CD4-positive, alpha-beta T cell treated with Interleukin-15 for 4 hours (primary cell): ENCODE measurements around the gene NOP9.

Experiments used
- DNase-seq: peaks from one replicate; pipeline ENCODE4 v3.0.0-alpha.2; 2020; ENCODE audit warnings: low spot score

Gene NOP9

DNA sequence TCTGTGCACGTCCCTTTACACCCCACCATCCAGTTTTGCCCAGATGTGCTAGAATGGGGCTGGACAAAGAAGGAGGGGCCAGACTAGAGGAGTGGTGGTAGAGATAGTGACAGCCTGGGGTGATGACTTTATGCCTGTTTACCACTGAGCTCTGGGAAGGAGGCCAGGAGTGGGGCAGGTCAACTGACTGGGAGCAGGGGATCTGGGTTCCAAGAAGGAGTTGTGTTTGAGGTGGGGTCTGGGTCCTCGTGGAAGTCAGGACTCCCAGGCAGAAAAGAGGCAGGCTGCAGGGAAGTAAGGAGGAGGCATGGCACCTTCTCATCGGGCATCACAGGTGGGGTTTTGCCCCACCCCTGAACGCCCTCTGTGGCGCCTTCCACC lies 10.6 kb downstream of the NOP9 start:
- DNase-seq = no peak

DNA sequence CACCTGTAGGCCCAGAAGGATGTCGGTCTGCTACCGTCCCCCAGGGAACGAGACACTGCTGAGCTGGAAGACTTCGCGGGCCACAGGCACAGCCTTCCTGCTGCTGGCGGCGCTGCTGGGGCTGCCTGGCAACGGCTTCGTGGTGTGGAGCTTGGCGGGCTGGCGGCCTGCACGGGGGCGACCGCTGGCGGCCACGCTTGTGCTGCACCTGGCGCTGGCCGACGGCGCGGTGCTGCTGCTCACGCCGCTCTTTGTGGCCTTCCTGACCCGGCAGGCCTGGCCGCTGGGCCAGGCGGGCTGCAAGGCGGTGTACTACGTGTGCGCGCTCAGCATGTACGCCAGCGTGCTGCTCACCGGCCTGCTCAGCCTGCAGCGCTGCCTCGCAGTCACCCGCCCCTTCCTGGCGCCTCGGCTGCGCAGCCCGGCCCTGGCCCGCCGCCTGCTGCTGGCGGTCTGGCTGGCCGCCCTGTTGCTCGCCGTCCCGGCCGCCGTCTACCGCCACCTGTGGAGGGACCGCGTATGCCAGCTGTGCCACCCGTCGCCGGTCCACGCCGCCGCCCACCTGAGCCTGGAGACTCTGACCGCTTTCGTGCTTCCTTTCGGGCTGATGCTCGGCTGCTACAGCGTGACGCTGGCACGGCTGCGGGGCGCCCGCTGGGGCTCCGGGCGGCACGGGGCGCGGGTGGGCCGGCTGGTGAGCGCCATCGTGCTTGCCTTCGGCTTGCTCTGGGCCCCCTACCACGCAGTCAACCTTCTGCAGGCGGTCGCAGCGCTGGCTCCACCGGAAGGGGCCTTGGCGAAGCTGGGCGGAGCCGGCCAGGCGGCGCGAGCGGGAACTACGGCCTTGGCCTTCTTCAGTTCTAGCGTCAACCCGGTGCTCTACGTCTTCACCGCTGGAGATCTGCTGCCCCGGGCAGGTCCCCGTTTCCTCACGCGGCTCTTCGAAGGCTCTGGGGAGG lies 11.3 kb downstream of the NOP9 start, which contains the start of gene LTB4R:
LTB4R (plus strand) TSS at position 857 of the 959 bp plus-strand sequence. CDS start 4,150 bp downstream, outside the sequence.
- peak; percentile 71 for DNase-seq

DNA sequence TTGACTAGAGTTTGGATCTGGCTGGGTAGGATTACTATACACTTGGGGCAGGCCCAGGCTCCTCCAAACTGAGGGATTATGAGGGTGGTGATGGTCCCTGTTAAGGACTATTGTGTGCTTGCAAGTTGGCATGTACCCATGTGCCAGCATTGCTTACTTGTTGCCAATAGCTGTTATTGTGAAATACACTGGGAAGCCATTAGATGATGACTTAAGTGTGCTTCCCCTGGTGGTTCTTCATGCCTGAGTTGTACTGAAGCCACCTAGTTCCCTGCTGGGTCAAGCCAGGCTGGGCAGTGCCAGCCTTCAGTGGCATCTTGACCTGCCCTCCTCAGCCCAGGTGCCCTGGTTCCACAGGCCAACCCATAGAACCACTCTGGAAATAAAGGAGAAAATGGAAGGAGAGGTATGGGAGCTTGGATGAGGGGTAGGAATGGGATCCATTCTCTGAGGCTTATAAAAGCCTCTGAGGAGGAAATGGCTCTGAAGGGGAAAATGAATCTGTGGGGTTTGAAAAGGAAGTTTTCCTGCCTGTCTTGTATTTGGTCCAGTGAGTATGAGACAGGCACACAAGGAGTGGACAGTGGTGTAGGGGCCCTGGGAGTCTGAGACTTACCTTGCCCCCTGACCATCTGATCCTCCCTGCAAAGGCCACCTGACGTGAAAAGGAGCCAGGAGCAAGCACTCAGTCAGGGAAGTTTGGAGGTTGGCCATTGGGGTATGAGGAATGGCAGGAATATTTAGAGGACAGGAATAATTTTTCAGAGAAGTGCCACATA lies 12.4 kb downstream of the NOP9 start:
- no peak for DNase-seq

DNA sequence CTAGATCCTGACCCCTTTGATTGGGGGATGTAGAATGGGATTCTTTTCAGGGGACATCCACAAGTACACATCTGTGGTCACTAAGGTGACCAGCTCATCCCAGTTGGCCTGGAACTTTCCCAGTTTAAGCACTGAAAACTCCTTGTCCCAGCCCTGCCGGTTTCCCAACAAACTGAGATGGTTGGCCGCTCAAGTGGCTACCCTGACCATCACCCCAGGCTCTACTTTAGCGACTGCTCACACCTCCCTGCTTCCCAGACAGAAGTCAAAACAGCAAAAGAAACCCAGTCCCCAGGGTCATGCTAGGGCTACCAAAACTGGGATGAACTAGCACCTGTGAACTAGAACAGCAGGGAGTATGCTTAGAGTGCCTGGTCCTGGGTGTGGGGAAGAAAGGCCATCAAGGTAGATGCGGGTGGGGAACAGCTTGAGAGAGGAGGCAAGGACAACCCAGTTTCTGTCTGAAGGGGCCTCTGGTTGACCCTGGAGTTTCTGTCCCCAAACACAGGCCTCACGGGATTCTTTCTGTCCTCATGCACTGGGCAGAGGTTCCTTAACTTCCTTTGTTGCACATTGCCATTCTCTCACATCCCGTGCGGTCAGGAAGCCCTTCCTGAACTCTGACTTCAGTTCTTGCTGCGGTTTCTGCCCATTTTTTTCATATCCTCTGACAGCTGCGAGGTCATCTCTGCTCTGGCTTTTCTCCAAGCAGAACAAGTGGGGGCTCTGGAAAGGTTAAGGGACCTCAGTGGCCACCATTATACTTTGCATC lies 13.3 kb downstream of the NOP9 start:
- DNase-seq = peak; percentile 44

DNA sequence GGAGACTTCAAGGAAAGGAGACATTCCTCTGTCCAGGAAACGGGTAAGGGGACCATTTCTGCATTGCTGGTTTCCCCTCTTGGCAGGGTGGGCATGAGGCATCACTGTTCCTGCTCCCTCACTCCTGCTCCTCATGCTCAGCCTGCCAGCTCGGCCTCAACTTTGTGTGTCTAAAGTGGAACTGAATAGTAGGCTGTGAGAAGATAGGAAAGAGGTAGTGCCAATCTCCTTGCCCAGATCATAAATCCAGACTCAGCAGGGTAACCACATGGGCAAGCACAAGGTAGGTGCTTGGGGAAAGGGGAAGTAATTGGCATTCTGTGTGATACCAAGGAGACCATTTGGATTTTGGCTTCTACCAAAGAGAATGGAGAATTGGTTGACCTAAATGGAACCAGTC lies 14.3 kb downstream of the NOP9 start:
- DNase-seq = no peak

DNA sequence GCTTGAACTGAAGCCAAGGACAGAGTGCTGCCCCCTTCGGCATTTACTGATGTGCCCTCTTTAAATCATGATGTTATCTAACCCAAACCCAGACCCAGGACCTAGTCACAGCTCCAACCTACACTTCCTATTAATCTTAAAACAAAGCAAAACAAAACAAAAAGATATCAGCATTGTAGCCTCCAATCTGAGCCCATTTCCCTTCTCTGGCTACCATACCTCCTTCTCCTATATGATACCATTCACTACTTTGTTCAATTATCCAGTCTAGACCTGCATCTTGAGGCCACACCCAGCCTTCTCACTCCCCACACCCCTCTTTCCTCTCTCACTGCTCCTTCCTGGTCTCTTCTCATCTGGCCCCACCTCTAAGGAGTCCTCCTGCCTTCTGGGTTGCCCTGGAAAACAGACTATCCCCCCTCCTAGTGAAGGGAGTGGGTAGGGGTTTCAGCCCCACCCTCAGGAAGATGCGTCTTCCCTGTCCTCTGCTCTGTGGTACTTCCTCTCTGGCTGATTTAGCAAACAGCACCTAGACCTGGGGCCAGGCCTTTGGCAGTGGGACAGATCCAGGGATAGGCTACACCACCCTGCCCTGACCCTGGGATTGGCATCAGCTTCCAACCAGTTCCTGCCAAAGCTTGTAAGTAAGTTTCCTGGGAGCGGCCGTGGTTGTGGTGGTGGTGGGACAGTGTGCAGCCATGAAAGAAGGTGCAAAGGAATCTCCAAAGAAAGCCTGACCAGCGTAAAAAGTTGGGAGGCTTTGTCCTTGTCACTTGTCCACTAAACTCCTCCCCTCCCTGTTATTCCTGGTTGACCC lies 14.9 kb downstream of the NOP9 start:
- DNase-seq = no peak

DNA sequence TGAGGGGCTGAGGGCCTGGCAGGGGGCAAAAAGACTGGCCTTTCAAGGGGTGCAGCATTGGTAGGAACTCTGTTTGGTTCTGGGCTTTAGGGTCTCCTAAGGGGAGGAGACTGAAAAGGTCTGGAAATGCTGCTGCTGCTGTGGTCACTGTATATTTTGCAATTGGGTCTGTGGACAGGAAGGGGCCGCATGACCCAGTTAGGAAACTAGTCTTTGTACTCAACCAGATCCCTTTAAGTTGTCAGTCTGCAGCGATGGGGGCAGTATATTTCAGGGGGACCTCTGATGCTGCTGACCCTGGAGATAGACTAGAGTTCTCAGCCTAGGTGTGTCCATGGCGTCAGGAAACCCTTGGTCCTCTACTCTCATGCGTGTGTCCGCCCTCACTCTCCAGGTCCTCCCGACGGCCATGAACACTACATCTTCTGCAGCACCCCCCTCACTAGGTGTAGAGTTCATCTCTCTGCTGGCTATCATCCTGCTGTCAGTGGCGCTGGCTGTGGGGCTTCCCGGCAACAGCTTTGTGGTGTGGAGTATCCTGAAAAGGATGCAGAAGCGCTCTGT lies 15.7 kb downstream of the NOP9 start:
- no peak for DNase-seq

DNA sequence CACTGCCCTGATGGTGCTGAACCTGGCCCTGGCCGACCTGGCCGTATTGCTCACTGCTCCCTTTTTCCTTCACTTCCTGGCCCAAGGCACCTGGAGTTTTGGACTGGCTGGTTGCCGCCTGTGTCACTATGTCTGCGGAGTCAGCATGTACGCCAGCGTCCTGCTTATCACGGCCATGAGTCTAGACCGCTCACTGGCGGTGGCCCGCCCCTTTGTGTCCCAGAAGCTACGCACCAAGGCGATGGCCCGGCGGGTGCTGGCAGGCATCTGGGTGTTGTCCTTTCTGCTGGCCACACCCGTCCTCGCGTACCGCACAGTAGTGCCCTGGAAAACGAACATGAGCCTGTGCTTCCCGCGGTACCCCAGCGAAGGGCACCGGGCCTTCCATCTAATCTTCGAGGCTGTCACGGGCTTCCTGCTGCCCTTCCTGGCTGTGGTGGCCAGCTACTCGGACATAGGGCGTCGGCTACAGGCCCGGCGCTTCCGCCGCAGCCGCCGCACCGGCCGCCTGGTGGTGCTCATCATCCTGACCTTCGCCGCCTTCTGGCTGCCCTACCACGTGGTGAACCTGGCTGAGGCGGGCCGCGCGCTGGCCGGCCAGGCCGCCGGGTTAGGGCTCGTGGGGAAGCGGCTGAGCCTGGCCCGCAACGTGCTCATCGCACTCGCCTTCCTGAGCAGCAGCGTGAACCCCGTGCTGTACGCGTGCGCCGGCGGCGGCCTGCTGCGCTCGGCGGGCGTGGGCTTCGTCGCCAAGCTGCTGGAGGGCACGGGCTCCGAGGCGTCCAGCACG lies 16.4 kb downstream of the NOP9 start:
- no peak for DNase-seq

DNA sequence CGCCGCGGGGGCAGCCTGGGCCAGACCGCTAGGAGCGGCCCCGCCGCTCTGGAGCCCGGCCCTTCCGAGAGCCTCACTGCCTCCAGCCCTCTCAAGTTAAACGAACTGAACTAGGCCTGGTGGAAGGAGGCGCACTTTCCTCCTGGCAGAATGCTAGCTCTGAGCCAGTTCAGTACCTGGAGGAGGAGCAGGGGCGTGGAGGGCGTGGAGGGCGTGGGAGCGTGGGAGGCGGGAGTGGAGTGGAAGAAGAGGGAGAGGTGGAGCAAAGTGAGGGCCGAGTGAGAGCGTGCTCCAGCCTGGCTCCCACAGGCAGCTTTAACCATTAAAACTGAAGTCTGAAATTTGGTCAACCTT lies 16.9 kb downstream of the NOP9 start:
- no peak for DNase-seq

DNA sequence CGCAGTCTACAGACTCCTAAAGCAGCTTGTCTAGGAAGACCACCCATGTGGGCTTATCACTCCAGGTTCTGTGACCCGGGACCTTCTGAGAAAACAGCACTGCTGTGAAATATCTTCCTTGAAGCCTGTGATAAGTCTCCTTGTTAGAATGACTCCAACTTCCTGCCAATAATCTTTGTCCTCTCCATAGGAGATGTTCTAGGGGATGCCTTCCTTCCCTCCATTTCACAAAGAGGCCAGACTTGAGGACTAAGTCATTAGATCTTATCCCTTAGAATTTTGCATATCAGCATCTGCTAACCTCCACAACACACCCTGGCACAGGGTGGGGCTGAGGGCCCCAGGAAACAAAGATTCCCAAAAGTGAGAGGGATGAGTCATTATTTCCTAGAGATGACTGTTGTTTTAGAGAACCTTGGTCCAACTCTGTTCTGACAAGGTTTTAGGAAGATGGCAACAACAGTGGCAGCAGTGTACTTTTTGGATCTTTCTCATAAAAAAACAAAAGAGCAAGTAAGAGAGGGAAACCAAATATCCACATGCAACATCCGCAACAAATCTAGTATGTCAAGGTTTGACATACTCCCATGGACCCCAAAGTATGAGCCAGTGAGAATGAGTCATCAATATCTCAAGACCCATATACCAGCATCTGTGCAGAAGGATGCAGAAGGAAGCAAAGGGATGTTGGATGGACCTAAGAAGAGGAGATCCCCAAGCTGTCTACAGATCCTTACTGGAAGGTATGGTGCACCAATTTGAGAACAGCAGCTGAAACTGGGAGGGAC lies 17.7 kb downstream of the NOP9 start:
- DNase-seq = no peak

DNA sequence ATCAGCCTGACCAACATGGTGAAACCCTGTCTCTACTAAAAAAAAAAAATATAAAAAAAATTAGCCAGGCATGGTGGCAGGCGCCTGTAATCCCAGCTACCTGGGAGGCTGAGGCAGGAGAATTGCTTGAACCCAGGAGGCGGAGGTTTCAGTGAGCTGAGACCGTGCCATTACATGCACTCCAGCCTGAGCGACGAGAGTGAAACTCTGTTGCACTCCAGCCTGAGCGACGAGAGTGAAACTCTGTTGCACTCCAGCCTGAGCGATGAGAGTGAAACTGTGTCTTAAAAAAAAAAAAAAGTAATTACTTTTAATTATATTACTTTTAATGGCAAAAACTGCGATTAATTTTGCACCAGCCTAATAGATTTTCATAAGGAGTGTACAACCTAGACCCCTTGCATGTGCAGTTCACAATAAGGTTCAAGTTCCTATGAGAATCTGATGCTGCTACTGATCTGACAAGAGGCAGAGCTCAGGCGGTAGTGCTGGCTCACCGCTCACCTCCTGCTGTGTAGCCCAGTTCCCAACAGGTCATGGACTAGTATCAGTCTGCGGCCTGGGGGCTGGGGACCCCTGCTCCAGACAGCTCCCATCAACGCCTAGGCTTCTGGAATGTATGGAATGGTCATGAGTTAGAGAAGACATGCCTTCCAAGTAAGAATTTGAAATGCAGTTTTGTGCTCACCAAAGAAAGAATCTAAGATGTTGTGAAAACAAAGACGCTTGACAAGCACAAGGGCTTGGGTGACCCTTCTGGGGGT lies 21.7 kb downstream of the NOP9 start:
- no peak for DNase-seq

DNA sequence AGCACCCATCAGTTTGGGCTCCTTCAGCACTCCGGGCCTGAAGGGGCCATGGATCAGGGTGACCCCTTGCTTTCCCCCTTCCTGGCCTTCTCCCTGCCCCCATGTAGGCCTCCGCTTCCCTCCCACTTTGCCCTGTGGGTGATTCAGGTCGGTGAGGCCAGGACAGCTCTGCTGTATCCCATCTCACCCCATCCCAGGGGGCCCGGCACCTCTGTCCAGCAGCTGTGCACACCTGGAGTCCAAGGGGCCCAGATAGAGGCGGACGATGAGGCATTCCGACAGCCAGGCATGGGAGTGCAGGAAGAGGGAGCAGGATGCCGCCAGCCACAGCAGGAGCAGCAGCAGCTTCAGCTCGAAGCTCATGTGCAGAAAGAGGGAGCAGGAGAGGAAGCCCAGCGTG lies 23.0 kb downstream of the NOP9 start:
- no peak for DNase-seq

DNA sequence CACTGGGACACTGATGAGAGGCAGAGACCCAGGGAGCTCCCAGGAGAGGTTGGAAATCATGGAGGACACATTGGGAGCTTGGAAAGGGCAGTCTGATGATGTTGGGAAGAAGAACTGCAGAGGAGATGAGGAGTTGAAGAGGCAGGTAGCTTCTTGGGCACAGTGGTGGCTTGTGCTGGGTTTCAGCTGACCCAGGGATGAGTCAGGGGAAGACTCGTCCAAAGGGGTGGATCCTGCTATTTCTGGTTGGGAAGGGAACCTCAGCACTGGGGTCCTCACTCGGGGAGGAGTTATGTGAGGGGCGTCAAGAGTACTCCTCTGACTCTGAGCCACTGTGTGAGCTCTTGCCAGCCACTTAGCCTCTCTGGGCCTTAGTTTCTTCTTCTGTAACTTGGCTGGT lies 23.7 kb downstream of the NOP9 start:
- no peak for DNase-seq

DNA sequence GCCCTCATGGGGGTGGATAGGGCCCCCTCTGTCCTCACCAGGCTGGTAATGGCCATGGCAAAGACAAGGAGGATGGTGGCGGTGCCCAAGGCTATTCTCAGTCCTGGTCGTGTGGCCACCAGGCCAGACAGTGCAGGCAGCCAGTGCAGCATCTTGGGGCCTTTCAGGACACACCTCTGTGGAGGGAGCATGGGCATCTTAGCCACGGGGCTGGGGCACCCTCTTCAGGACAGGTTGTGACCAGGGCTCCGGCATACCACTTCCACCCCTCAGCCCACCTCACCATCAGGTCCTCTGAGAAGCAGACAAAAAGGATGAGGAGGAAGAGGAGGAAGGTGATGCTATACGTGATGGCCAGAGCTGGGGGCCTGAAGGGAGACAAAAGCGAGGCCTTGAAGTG lies 24.4 kb downstream of the NOP9 start:
- DNase-seq = no peak

DNA sequence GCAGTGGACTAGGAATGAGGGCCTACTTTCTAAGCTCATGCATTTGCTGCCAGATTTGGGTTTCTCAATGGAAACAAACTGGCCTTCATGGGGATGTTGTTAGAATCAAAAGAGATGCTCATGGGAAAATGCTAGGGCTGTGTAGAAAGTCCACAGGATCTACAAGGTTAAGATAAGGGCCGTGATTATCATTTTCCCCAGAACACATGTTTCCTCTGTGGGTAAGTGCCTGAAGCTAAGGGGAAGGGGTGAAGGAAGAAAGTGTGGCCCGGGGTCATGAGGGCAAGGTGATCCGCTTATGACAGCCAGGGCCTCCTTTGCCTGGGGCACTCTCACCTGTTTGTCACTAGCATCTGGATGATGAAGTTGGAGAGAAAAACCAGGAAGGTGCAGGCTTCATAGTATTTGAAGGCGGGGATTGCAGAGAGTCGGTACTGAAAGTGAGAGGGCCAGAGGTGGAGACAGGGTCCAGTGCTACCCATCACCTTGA lies 25.4 kb downstream of the NOP9 start:
- no peak for DNase-seq

DNA sequence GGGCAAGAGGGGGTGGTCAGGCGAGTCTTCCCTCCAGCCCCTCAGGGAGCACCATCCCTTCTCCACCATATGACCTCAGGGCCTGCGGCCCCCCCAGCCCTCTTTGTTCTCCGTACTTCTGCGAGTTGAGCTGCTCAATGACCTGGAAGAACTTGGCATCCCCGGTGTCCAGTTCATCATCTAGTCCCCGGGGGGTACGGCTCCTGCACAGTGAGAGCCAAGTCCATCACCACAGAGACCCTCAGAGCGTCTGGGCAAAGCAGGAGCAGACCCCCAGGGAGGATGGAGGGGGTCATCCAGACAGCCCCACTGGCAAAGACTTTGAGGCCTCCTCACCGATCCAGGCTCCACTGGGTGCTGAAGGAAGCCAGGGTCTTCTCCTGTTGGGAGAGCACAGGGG lies 26.3 kb downstream of the NOP9 start:
- no peak for DNase-seq

DNA sequence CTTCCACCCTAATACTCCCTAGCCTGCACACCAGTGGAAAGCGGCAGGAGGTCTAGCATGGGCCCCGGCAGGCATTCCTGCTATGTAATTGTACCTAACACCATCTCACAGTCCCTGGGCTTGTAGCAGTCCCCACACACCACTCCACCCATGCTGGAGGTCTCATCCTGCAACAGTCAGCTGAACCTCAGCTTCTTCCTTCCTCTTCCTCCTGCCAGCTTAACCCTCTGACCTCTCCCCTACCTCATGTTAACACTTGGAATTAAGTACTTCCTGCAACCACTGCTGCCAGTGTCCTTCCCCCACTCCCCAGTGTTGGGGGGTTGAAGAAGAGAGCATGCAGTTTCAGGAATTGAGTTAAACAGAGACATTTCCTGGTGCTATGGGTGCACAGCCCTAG lies 27.7 kb downstream of the NOP9 start:
- DNase-seq = no peak

DNA sequence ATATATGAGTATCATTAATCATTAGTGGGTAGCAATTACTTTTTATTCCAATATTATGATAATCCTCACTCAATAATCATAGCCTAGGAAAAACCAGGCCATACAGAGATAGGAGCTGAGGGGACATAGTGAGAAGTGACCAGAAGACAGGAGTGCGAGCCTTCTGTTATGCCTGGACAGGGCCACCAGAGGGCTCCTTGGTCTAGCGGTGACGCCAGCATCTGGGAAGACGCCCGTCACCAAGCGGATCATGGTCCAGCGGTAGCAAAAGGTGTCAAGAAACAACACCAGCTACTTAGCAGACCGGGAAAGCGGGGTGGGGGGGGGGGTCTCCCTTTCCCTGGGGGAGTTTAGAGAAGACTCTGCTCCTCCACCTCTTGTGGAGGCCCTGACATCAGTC lies 28.3 kb downstream of the NOP9 start:
- peak; percentile 20 for DNase-seq
